ENCODE measurements around the gene OR5B12. TPM values are rescaled to one million over a fixed set of nuclear protein-coding genes. Genes with fewer than 3 reads are reported as not detected.

Gene OR5B12
- not detected in 2 replicates for total RNA-seq

GRCh38 chr11:58442136-58442535 is at the start of gene OR5B12:
TSS of gene OR5B12 (minus strand) at chr11:58442236. CDS start at chr11:58440151, 2,085 bp downstream.

DNA sequence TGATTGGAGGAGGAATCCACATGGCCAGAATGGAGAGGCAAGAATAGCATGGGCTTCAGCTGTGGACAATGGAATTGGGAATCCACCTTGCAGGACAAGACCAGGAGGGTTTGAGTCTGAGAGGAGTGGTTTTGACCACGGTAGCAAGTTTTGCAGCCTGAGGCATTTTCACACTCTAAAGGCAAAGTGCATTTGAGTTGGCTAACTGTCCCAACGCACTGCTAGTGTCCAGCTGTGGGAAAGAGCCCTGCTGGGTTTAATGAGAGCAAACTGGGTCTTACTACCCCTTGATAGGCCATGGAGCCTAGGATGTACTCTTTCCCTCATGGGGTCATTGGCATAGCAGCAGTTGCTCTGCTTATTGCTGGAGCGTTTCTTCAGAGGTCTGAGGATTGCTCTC is 14.0 kb downstream of the OR5B12 start, which contains the start of gene OR5B2:
Gene OR5B2 (minus strand): TSS at position 101 of the 400 bp plus-strand sequence. CDS start 4,860 bp downstream, outside the sequence.

DNA sequence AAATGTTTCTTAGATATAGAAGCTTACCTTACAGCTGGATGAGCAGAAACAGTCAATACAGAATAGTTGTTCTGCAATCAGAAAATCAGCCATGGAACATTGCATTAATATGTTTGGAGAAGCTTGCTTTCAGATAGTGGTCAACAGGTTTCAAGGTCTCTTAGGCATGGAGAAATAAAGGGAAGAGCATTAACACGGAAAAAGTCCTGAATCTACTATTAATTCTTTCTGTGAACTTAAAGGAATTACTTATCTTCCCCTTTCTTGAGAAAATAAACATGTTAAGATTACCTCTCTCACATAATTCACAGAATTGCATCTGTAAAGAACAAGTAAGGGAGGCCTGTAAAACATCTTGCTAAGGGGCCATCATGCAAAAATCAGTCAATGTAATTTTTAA is 35.3 kb downstream of the OR5B12 start, which contains the start of gene OR5B3:
Gene OR5B3 (minus strand): TSS at position 101 of the 400 bp plus-strand sequence. CDS start 3,465 bp downstream, outside the sequence.

Other genes with a start within 250 kb of the OR5B12 start
- gene OR1S2, start 238.1 kb downstream of the OR5B12 start, total RNA-seq, result not detected in 2 replicates
- not detected in 2 replicates for gene OR1S1, start 229.5 kb downstream of the OR5B12 start, total RNA-seq
- gene OR10Q1, start 213.3 kb downstream of the OR5B12 start, total RNA-seq, result not detected in 2 replicates
- gene OR10W1, start 174.0 kb downstream of the OR5B12 start, total RNA-seq, result not detected in 2 replicates
- not detected in 2 replicates for gene OR5B17, start 83.2 kb downstream of the OR5B12 start, total RNA-seq
- not detected in 2 replicates for gene OR5B3, start 35.4 kb downstream of the OR5B12 start, total RNA-seq
- gene OR5B2, start 14.1 kb downstream of the OR5B12 start, total RNA-seq, result not detected in 2 replicates
- gene OR5B21, start 65.9 kb upstream of the OR5B12 start, total RNA-seq, result not detected in 2 replicates
- gene LPXN, start 133.6 kb upstream of the OR5B12 start, total RNA-seq, result 6.1 and 6.4 TPM in 2 replicates
- 24.2 and 30.3 TPM in 2 replicates for gene ZFP91, start 136.8 kb upstream of the OR5B12 start, total RNA-seq
- gene CNTF, start 180.4 kb upstream of the OR5B12 start, total RNA-seq, result 0.34 and 0.59 TPM in 2 replicates

Measured in bronchus fibroblast of lung (primary cell).